ENCODE data around the gene DAPK2. TPM values are rescaled to one million over a fixed set of nuclear protein-coding genes. Genes with fewer than 3 reads are reported as not detected.
A peak's percentile ranks its signal among the peaks of the same experiment; 100 is the strongest.

Gene DAPK2
- total RNA-seq, 4 donors from 2014 or later, result 13.1 to 30.8 (median 26.4) TPM

GRCh38 chr15:63938486-63939061 lies 107.7 kb downstream of the DAPK2 start:
- no peak for DNase-seq (ENCODE audit: low spot score in 2 of 2)
- peaks cover 28% of the 10 kb centered on the region for H3K4me1 ChIP-seq
- no peaks in the 10 kb centered on the region for H3K9me3 ChIP-seq
- no peak overlapping the region for H3K27ac ChIP-seq
- TF ChIP-seq POLR2AphosphoS5 (IDR thresholded peaks at IDR 0.05) (no peak), POLR2A (IDR thresholded peaks at IDR 0.05) (no peak), CTCF (IDR thresholded peaks at IDR 0.05) (no peak), EP300 (IDR thresholded peaks at IDR 0.05) (no peak)
- 71% methylated on average over 6 of the region's 6 CpGs for WGBS
- H3K36me3 ChIP-seq, result no peaks in the 10 kb centered on the region
- H3K27me3 ChIP-seq, result no peaks in the 10 kb centered on the region
- no peak overlapping the region for H3K4me3 ChIP-seq

GRCh38 chr15:63933522-63933921 lies 112.8 kb downstream of the DAPK2 start:
- no peak for TF ChIP-seq POLR2A (IDR thresholded peaks at IDR 0.05)
- 97% methylated on average over 5 of the region's 5 CpGs for WGBS
- H3K4me3 ChIP-seq, result no peak overlapping the region
- H3K4me1 ChIP-seq, result peaks cover 2% of the 10 kb centered on the region
- H3K27me3 ChIP-seq, result no peaks in the 10 kb centered on the region
- H3K27ac ChIP-seq, result no peak overlapping the region
- DNase-seq (ENCODE audit: low spot score in 2 of 2), result no peak
- no peaks in the 10 kb centered on the region for H3K9me3 ChIP-seq
- H3K36me3 ChIP-seq, result no peaks in the 10 kb centered on the region

GRCh38 chr15:63931556-63931955 lies 114.7 kb downstream of the DAPK2 start:
- peak in 1 of 2 donors; percentile 32 for DNase-seq (ENCODE audit: low spot score in 2 of 2)
- TF ChIP-seq POLR2A (IDR thresholded peaks at IDR 0.05), result no peak
- TF ChIP-seq EP300 (IDR thresholded peaks at IDR 0.05), result no peak
- no peak for TF ChIP-seq POLR2AphosphoS5 (IDR thresholded peaks at IDR 0.05)
- no peak for TF ChIP-seq CTCF (IDR thresholded peaks at IDR 0.05)
- Histone ChIP-seq H3K9me3 (no peaks in the 10 kb centered on the region), H3K36me3 (no peaks in the 10 kb centered on the region), H3K4me1 (no peaks in the 10 kb centered on the region), H3K4me3 (no peak overlapping the region), H3K27me3 (no peaks in the 10 kb centered on the region), H3K27ac (no peak overlapping the region)
- WGBS, result 74% methylated on average over 4 of the region's 4 CpGs

- no peaks in the 10 kb centered on the region for H3K36me3 ChIP-seq
- H3K27me3 ChIP-seq, result no peaks in the 10 kb centered on the region
- no peak overlapping the region for H3K27ac ChIP-seq
- no peaks in the 10 kb centered on the region for H3K9me3 ChIP-seq
- DNase-seq (ENCODE audit: low spot score in 2 of 2), result no peak
- 99% methylated on average over 6 of the region's 7 CpGs for WGBS
- TF ChIP-seq POLR2AphosphoS5 (IDR thresholded peaks at IDR 0.05) (no peak), CTCF (IDR thresholded peaks at IDR 0.05) (no peak), POLR2A (IDR thresholded peaks at IDR 0.05) (no peak), EP300 (IDR thresholded peaks at IDR 0.05) (no peak)
- H3K4me3 ChIP-seq, result no peak overlapping the region
- H3K4me1 ChIP-seq, result no peaks in the 10 kb centered on the region
Observed at GRCh38 chr15:63930034-63930433, 116.3 kb downstream of the DAPK2 start.

- Histone ChIP-seq H3K27ac (no peak overlapping the region), H3K27me3 (no peaks in the 10 kb centered on the region), H3K4me3 (no peak overlapping the region), H3K4me1 (no peaks in the 10 kb centered on the region), H3K9me3 (no peaks in the 10 kb centered on the region), H3K36me3 (peaks cover 1% of the 10 kb centered on the region)
- TF ChIP-seq EP300 (IDR thresholded peaks at IDR 0.05) (no peak), CTCF (IDR thresholded peaks at IDR 0.05) (no peak), POLR2A (IDR thresholded peaks at IDR 0.05) (no peak), POLR2AphosphoS5 (IDR thresholded peaks at IDR 0.05) (no peak)
- DNase-seq (ENCODE audit: low spot score in 2 of 2), result peak in 1 of 2 donors; percentile 38
- 88% methylated on average over 2 of the region's 2 CpGs for WGBS
Observed at GRCh38 chr15:63928185-63928842, 118.0 kb downstream of the DAPK2 start.
